AG09319 (cell line): ENCODE data around the gene SCFD2.

Source experiments
- DNase-seq: peaks from one replicate; pipeline ENCODE4 v3.0.0-alpha.2; 2010; ENCODE audit warnings: low read depth; ENCODE audit errors: extremely low read depth
- TF ChIP-seq, protein P1 (sequence below): IDR thresholded peaks from 2 replicates; pipeline ENCODE4 v1.5.1; 2011; ENCODE audit warnings: low read depth, mild to moderate bottlenecking, inconsistent platforms, low read length, moderate library complexity

SCFD2 gene

GRCh38 chr4:53055716-53056403, 310.0 kb downstream of the SCFD2 start:
- TF ChIP-seq, protein P1, sequence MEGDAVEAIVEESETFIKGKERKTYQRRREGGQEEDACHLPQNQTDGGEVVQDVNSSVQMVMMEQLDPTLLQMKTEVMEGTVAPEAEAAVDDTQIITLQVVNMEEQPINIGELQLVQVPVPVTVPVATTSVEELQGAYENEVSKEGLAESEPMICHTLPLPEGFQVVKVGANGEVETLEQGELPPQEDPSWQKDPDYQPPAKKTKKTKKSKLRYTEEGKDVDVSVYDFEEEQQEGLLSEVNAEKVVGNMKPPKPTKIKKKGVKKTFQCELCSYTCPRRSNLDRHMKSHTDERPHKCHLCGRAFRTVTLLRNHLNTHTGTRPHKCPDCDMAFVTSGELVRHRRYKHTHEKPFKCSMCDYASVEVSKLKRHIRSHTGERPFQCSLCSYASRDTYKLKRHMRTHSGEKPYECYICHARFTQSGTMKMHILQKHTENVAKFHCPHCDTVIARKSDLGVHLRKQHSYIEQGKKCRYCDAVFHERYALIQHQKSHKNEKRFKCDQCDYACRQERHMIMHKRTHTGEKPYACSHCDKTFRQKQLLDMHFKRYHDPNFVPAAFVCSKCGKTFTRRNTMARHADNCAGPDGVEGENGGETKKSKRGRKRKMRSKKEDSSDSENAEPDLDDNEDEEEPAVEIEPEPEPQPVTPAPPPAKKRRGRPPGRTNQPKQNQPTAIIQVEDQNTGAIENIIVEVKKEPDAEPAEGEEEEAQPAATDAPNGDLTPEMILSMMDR, result no peak
- no peak for DNase-seq

GRCh38 chr4:53055274-53055673, 310.6 kb downstream of the SCFD2 start:
- DNase-seq, result peak; percentile 68
- TF ChIP-seq, protein P1, result no peak

DNA sequence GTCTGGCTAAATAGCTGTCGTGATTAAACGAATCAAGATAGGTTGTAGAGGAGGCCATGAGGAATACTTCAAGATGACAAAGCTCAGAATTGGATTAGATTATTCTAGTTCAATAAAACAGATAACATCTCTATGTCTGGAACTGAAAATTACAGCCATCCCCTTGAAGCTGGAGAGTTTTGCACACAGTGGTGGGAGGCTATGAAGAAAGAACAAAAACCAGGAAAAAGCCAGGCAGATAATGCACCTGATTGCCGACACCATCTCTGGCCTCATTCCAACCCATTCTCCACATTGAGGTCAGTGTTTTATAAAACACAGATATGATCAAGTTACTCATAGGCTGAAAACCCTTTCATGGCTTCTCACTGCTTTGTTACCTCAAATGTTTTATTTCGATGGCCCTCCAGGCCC, 315.5 kb downstream of the SCFD2 start:
- TF ChIP-seq, protein P1, result no peak
- DNase-seq, result no peak

DNA sequence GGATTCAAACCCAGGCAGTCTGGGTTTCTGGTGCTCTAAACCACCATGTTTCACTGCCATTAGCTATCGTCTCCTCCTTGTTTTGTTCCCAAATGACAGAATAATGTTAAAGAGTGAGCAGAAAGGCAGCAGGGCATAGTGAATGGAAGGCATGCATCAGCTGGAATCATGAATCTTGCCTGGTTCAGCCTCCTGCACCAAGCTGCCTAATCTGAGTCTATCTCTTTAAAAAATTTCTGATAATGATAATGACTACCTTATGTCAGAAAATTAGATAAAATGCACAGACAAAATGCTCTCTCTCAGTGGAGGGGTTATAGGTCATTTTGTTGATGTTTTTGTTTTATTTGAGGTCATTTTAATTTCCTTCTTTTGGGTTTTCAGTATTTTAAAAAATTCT, 316.3 kb downstream of the SCFD2 start:
- no peak for DNase-seq
- TF ChIP-seq, protein P1, result no peak

DNA sequence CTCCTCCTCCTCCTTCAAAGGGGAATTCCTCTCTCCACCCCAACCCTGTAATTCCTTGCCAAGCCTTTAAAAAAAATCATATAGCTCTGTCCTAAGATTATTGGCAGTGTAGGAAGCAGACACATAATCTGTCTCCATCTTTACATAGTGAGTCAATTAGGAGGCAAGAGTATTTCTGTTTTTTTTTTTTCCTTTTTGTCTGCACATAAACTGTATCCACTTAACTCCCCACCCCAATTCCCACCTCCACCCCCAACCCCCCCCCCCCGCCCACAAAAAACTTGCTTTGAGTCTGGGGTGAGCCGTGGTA, 321.3 kb downstream of the SCFD2 start:
- TF ChIP-seq, protein P1, result no peak

DNA sequence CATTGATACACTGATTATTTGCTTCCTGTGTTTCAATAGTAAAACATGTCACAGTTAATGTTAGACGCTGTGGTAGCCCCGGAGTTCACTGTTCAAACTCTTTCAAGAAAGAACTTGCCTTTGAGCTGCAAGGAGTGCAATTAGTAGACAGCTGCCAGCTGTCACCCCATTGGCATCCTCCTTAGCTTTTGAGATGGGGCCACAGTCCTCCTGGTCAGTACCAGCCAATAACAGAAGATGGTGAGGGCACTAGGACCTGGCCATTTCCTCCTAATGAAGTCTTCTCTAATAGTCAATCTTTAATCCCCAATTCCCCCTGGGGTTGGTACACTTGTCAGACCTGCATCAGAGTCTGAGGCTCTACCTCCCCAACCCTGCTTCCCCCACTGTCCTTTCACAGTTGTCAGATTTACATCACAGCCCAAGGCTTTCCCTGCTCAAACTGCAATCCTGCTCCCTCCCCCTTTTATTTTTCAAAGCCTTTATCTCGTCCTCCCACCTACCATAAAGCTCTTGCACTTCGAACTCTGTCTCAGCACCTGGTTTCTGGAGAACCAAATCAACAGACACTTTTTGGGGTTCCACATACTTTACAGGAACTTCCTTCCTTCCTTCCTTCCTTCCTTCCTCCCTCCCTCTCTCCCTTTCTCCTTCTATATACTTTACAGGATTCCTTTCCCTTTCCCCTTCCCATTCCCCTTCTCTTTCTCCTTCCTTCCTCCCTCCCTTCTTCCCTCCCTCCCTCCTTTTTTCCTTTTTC, 321.8 kb downstream of the SCFD2 start:
- no peak for DNase-seq
- TF ChIP-seq, protein P1, result no peak

More for the DNA sequence above, 321.3 kb downstream of the SCFD2 start:
- DNase-seq, result no peak

DNA sequence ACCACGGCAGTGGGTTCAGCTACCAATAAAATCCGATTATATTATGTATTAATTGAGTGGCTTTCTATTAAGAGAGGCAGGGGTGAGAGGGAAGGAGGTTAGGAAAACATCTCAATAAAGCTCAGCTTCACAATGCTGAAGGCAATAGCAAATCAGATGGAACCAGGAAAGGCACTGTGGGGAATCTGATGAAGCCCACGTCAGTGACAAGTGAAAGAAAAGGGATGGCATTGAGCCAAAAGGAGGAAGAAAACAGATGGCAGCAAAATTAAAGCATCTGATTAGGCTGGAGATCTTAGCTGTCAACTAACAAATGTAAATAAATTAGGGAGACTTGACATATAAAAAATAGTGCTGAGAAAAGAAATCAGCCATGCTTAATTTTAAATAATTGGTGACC, 322.8 kb downstream of the SCFD2 start:
- no peak for DNase-seq
- TF ChIP-seq, protein P1, result no peak
